DMS79 treated with DMSO at 0.1 percent for 48 hours (cell line): ENCODE results near the gene KIF5B.
"Not testable (repeated sequence)": the region's sequence is repeated elsewhere in the genome, so short reads cannot be mapped to it uniquely, and the experiment has no call there.

Source experiments
- DNase-seq: peaks from one replicate; lab custom pipeline; 2025; lab: John Stamatoyannopoulos, UW

KIF5B gene

DNA sequence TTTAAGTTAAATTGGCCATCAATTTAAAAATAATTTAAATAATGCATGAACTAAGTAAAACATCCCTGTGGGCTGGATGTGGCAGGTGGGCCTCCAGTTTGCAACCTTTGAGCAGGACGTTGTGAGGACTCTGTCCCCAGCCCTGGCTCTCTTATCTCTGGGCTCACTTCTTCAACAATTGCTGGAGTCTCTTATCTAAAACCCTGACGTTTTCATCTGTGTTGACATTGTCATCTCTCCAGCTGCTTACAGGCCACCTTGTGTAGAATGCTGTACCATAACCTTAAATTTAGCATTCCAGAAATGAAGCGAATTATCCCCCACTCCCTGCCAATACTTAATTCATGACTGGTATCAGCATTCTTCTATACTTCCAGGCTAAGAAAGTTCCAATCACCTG lies 3.2 kb upstream of the KIF5B start:
- no peak for DNase-seq

- DNase-seq: no peak
These were observed 779 bp upstream of the KIF5B start for GRCh38 chr10:32057036-32057372.

DNA sequence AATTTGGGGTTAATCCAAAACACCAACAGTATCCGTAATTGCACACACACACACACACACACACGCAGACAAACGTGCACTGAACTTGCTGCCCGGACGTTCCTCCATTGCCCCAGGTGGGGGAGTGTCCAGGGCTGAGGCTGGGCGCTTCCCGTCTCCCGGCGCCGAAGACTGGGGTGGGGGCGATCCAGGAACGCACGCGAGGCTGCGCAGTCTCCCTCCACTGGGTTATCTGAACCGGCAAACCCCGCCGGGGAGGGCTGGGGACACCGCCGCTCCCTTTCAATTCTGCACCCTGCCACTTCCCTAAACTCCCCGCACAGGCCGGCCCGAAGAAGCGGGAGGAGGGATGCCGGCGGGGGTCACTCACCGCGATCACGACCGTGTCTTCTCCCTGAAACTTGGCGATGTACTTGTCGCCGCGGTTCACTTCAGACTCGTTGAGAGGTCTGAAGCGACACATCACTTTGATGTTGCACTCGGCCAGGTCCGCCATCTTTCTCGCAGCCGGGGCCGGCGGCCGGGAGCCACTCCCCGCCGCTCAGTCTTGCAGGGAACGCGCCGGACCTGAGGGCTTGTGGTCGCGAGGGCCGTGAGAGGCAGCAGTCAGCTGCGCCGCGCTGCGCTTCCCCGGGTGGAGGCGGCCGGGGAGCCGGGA lies 618 bp downstream of the KIF5B start:
- peak; percentile 29 for DNase-seq

DNA sequence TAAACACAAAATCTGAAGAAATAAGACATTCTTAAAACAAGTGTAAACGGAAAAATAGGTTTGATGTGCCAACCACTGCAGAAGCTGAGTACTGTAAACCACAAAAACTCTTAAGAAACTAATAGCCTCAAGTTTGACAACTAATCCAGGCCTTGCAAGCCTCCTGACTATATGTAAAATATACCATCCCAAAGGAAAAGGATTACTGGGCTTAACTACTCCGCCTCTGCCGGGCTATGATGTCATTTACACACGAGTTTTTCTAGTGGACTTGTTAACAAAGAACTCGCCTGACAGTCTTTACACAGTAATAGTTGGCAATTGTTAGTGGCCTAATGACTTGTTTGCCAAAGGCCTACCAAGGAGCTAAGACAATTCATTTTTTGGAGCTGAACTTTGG lies 2.1 kb downstream of the KIF5B start:
- DNase-seq: no peak

GRCh38 chr10:32053392-32053791 lies 2.8 kb downstream of the KIF5B start:
- not testable (repeated sequence) for DNase-seq

- no peak for DNase-seq
These were observed 4.3 kb downstream of the KIF5B start for GRCh38 chr10:32051926-32052325.

DNA sequence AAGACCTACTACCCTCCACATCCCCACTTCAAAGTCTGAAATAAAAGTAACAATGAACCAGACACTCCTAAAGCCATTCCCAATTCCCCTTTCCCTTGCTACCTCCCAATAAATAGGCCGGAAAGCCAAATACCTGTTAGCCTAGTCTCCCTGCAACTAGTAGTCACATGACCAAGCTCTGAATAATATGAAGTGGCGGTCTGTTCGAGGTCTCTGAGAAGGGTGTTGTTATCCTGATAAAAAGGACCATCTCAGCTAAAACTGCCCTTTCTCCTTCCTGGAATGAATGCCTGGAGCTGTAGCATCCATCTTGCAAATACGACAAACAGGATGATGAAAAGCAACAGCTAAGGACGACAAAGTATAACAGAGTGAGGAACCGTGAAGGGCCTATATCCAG lies 6.0 kb downstream of the KIF5B start:
- no peak for DNase-seq

- DNase-seq: no peak
These were observed 7.1 kb downstream of the KIF5B start for GRCh38 chr10:32049113-32049512.

DNA sequence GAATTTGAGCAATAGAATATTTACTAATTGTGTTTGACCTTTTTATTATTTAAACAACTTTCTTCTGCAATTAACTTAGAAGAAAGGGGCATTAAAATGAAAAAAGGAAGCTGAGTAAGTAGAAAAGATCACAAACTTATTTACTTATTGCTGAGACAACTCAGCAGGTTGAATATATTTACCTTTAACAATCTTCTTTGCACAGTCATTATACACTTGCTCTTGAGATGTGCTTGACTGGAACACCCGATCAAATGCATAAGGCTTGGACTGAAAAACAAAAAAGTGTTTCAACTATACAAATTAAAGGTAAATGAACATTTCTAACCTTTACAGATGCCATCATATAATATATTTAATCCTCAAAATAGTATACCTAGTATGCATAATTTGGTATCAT lies 7.9 kb downstream of the KIF5B start:
- no peak for DNase-seq

GRCh38 chr10:32047881-32048280 lies 8.3 kb downstream of the KIF5B start:
- no peak for DNase-seq

- DNase-seq: no peak
These were observed 10.1 kb downstream of the KIF5B start for GRCh38 chr10:32046151-32046550.

- not testable (repeated sequence) for DNase-seq
These were observed 13.5 kb downstream of the KIF5B start for GRCh38 chr10:32042730-32043129.

DNA sequence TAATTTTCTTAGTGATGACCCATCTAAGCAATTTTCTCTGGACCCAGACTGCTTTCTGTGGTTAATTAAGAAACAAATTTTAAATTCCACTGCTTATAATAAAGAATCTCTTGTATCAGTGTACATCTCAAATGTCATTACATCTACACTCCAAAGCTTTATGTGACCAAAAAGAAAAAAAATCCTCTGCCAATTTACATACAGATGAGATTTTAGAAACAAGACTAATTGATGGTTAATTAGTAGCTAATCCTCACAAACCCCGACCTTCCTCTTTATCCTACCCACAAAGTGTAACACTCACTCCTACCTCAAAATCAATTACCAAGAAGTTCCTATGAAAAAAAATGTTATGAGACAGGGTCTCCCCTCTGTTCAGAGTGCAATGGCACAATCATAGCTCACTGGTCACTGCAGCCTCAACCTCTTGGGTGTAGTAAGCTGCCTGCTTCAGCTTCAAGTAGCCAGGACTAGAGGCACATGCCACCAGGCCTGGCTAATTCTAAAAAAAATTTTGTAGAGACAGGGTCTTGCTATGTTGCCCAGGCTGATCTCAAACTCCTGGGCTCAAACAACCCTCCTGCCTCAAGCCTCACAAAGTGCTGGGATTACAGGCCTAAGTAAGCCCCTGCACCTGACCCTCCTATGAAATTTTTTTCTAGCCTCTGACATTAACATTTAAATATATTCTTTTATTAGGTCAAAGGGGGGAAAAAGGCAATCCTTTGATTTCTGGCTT lies 14.8 kb downstream of the KIF5B start:
- no peak for DNase-seq

GRCh38 chr10:32039734-32040133 lies 16.5 kb downstream of the KIF5B start:
- DNase-seq: no peak

- no peak for DNase-seq
These were observed 17.4 kb downstream of the KIF5B start for GRCh38 chr10:32038777-32039176.

- no peak for DNase-seq
These were observed 19.3 kb downstream of the KIF5B start for GRCh38 chr10:32036922-32037321.

- no peak for DNase-seq
These were observed 21.2 kb downstream of the KIF5B start for GRCh38 chr10:32035038-32035437.

DNA sequence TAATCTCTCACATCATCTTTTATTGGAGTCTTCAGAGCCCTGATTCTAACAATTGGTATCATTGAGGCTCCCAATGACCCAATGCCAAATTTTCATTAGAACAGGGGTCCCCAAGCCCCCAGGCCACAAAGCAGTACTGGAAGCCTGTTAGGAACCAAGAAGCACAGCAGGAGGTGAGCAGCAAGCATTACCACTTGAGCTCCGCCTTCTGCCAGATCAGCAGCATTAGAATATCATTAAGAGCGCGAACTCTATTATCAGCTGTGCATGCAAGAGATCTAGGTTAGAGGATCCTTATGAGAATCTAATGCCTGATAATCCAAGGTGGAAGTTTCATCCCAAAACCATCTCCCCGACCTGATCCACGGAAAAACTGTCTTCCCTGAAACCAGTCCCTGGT lies 23.1 kb downstream of the KIF5B start:
- no peak for DNase-seq

DNA sequence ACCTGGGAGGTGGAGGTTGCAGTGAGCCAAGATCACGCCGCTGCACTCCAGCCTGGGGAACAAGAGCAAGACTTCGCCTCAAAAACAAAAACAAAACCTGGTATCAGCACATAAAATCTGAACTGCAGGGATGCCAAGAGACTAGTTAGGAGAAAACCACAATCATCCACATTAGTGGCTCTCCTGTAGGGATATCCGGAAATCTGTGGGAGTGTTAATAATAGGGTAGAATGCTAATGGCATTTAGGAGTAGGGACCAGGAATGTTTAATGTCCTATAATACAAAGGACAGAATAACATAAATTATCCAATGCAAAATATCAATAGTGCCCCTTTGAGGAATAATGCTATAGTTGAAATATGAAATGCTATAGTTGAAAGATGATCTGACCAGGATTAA lies 24.3 kb downstream of the KIF5B start:
- no peak for DNase-seq

GRCh38 chr10:32031424-32031823 lies 24.8 kb downstream of the KIF5B start:
- DNase-seq: no peak

- DNase-seq: no peak
These were observed 27.5 kb downstream of the KIF5B start for GRCh38 chr10:32028710-32029109.

DNA sequence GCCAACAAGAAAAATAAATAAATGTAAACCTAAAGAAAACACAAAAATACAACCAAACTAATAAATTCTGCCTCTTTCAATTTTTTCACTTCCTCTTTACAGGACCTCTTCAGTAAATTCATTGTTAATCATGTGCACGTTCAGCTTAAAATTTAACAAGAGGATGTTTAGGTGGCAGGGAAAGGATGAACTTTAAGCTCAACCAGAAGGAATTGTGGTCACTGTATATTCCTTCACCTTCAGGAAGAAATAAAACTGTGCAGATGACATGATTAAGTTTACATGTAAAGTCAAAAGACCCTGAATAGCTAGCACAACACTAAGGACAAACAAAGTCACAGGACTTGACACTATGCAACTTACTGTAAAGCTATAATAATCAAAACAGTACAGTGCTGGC lies 33.0 kb downstream of the KIF5B start:
- no peak for DNase-seq

- no peak for DNase-seq
These were observed 39.2 kb downstream of the KIF5B start for GRCh38 chr10:32017044-32017443.

DNA sequence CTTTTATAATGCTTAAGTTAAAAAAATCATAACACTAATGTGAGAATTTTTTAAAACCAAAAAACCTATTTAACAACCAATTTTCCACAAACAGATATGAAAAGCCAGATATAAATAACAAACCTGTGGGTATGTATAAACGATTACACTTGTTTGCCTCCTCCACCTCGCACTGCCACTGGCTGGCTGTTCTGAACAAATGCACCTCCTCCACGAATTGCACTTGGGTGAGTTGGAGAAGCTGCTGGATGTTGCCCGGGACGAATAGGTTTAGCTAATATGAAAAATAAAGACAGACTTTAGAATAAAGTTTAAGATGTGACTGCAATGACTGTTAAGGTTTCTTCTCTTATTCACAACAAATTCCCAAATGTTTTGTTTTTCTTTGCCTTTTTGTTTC lies 40.8 kb downstream of the KIF5B start:
- DNase-seq: no peak
